Measurements from ENCODE around the gene C6orf163. TPM values are rescaled to one million over a fixed set of nuclear protein-coding genes. Genes with fewer than 3 reads are reported as not detected.
A peak's percentile ranks its signal among the peaks of the same experiment; 100 is the strongest.

Gene C6orf163
- total and polyA plus RNA-seq, 2 of the 13 experiments (the other 11 are each of a cell fraction or from before 2014, with no cell fraction given): 0.62 to 1.8 TPM

GRCh38 chr6:87322304-87323212 is 22.1 kb upstream of the C6orf163 start, which contains the start of gene SMIM8 (continued):
- TF ChIP-seq RFX1 (IDR thresholded peaks at IDR 0.05) (no peak), KDM5A (IDR thresholded peaks at IDR 0.05; ENCODE audit: borderline replicate concordance, low read length) (peak; percentile 49; the same call in 1 of the 2 replicates), DBP (CRISPR knock-in tag; IDR thresholded peaks at IDR 0.05; ENCODE audit: not compliant biosample characterization) (no peak), SNAI1 (CRISPR knock-in tag; IDR thresholded peaks at IDR 0.05; ENCODE audit: borderline replicate concordance) (0 out of 2 replicates have a peak, but pooled peaks have one; percentile 75), ZNF510 (CRISPR knock-in tag; IDR thresholded peaks at IDR 0.05; ENCODE audit: low read depth) (no peak), GTF3A (CRISPR knock-in tag; conservative IDR thresholded peaks at IDR 0.05) (no peak), PRPF4 (IDR thresholded peaks at IDR 0.05; ENCODE audit: low read depth, low read length, poor library complexity, severe bottlenecking) (no peak), ZNF224 (CRISPR knock-in tag; IDR thresholded peaks at IDR 0.05) (peak; percentile 57; the same call in 1 of the 2 replicates), CBX5 (CRISPR knock-in tag; IDR thresholded peaks at IDR 0.05; ENCODE audit: borderline replicate concordance) (peak; percentile 52; the same call in 1 of the 2 replicates), KMT2A (CRISPR knock-in tag; IDR thresholded peaks at IDR 0.05) (peak; percentile 96), ZNF704 (CRISPR knock-in tag; IDR thresholded peaks at IDR 0.05; ENCODE audit: borderline replicate concordance) (peak; percentile 47; the same call in 1 of the 2 replicates), ZKSCAN8 (CRISPR knock-in tag; IDR thresholded peaks at IDR 0.05; ENCODE audit: borderline replicate concordance) (peak; percentile 42; the same call in 1 of the 2 replicates), REL (CRISPR knock-in tag; conservative IDR thresholded peaks at IDR 0.05) (peak; percentile 74; the same call in 1 of the 2 replicates), ZBTB1 (CRISPR knock-in tag; IDR thresholded peaks at IDR 0.05; ENCODE audit: borderline replicate concordance) (no peak), MTF1 (CRISPR knock-in tag; IDR thresholded peaks at IDR 0.05) (0 out of 2 replicates have a peak, but pooled peaks have one; percentile 52), TOPORS (CRISPR knock-in tag; IDR thresholded peaks at IDR 0.05) (peak; percentile 67; the same call in 1 of the 2 replicates), TCF7L2 (IDR thresholded peaks at IDR 0.05; ENCODE audit: low read depth, low read length) (no peak), ZNF337 (CRISPR knock-in tag; IDR thresholded peaks at IDR 0.05; ENCODE audit: borderline replicate concordance, low read depth) (no peak), LBX2 (CRISPR knock-in tag; IDR thresholded peaks at IDR 0.05; ENCODE audit: borderline replicate concordance) (no peak), ZNF350 (CRISPR knock-in tag; IDR thresholded peaks at IDR 0.05; ENCODE audit: borderline replicate concordance, low read depth) (no peak; the same call in 1 of the 2 replicates), ZNF740 (CRISPR knock-in tag; IDR thresholded peaks at IDR 0.05) (peak; percentile 76; the same call in 1 of the 2 replicates), ZNF766 (CRISPR knock-in tag; IDR thresholded peaks at IDR 0.05; ENCODE audit: borderline replicate concordance) (peak; percentile 60; the same call in 1 of the 2 replicates), THAP8 (CRISPR knock-in tag; IDR thresholded peaks at IDR 0.05; ENCODE audit: borderline replicate concordance) (no peak; the same call in 1 of the 2 replicates)
